ENCODE results near the gene MMEL1. TPM values are rescaled to one million over a fixed set of nuclear protein-coding genes. Genes with fewer than 3 reads are reported as not detected.
"Not testable (repeated sequence)": the region's sequence is repeated elsewhere in the genome, so short reads cannot be mapped to it uniquely, and the experiment has no call there.

Gene MMEL1
- polyA plus RNA-seq, 1 donor from 2014 or later, result 5.2 TPM

DNA sequence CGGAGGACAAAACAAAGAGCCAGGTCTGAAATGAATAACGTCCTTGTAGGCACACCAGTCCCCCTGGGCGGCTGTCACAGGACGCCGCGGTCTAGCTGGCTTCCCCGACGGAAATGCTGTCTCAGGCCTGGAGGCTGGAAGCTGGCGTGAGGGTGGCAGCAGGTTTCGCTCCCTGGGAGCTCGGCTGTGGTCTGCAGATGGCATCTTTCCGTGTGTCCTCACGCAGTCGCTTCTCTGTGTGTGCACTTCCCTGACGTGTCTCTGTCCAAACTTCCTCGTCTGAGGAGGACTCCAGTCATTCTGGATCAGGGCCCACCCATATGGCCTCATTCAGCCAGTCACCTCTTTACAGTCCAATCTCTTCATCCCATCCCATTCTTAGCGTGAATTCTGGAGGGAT is 62.5 kb downstream of the MMEL1 start:
- Histone ChIP-seq H3K36me3 (ENCODE audit: insufficient read depth, low read length) (no peaks in the 10 kb centered on the region), H3K4me3 (ENCODE audit: low read length) (no peak overlapping the region), H3K4me2 (ENCODE audit: low read length) (no peak overlapping the region), H3K9ac (ENCODE audit: low read length) (no peak overlapping the region), H3K27ac (ENCODE audit: low read length) (no peak overlapping the region), H3K9me2 (ENCODE audit: insufficient read depth, low read length) (no peaks in the 10 kb centered on the region), H3K27me3 (ENCODE audit: insufficient read depth, low read depth, low read length) (no peaks in the 10 kb centered on the region), H2AFZ (ENCODE audit: low read depth, low read length) (no peak overlapping the region), H4K20me1 (ENCODE audit: insufficient read depth) (no peaks in the 10 kb centered on the region), H3K79me2 (replicated peaks; ENCODE audit: insufficient read depth, low read length) (no peaks in the 10 kb centered on the region), H3K9me3 (ENCODE audit: low read length) (peaks cover 3% of the 10 kb centered on the region), H3F3A (ENCODE audit: insufficient read depth, low read length, poor library complexity, severe bottlenecking) (no peaks in the 10 kb centered on the region)
- TF ChIP-seq, protein P1, sequence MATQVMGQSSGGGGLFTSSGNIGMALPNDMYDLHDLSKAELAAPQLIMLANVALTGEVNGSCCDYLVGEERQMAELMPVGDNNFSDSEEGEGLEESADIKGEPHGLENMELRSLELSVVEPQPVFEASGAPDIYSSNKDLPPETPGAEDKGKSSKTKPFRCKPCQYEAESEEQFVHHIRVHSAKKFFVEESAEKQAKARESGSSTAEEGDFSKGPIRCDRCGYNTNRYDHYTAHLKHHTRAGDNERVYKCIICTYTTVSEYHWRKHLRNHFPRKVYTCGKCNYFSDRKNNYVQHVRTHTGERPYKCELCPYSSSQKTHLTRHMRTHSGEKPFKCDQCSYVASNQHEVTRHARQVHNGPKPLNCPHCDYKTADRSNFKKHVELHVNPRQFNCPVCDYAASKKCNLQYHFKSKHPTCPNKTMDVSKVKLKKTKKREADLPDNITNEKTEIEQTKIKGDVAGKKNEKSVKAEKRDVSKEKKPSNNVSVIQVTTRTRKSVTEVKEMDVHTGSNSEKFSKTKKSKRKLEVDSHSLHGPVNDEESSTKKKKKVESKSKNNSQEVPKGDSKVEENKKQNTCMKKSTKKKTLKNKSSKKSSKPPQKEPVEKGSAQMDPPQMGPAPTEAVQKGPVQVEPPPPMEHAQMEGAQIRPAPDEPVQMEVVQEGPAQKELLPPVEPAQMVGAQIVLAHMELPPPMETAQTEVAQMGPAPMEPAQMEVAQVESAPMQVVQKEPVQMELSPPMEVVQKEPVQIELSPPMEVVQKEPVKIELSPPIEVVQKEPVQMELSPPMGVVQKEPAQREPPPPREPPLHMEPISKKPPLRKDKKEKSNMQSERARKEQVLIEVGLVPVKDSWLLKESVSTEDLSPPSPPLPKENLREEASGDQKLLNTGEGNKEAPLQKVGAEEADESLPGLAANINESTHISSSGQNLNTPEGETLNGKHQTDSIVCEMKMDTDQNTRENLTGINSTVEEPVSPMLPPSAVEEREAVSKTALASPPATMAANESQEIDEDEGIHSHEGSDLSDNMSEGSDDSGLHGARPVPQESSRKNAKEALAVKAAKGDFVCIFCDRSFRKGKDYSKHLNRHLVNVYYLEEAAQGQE (IDR thresholded peaks at IDR 0.05; ENCODE audit: borderline replicate concordance), result no peak
- TF ChIP-seq SMC3 (conservative IDR thresholded peaks at IDR 0.05; ENCODE audit: poor library complexity) (no peak), POLR2AphosphoS5 (IDR thresholded peaks at IDR 0.05) (no peak), RAD21 (conservative IDR thresholded peaks at IDR 0.05) (no peak), EP300 (conservative IDR thresholded peaks at IDR 0.05; ENCODE audit: poor library complexity, severe bottlenecking) (no peak), MXI1 (conservative IDR thresholded peaks at IDR 0.05; ENCODE audit: poor library complexity, severe bottlenecking) (no peak), EZH2 (IDR thresholded peaks at IDR 0.05; ENCODE audit: borderline replicate concordance, insufficient read depth, low read length, poor library complexity, severe bottlenecking) (no peak), TAF1 (IDR thresholded peaks at IDR 0.05; ENCODE audit: low read depth) (no peak)
- TF ChIP-seq, protein P2, sequence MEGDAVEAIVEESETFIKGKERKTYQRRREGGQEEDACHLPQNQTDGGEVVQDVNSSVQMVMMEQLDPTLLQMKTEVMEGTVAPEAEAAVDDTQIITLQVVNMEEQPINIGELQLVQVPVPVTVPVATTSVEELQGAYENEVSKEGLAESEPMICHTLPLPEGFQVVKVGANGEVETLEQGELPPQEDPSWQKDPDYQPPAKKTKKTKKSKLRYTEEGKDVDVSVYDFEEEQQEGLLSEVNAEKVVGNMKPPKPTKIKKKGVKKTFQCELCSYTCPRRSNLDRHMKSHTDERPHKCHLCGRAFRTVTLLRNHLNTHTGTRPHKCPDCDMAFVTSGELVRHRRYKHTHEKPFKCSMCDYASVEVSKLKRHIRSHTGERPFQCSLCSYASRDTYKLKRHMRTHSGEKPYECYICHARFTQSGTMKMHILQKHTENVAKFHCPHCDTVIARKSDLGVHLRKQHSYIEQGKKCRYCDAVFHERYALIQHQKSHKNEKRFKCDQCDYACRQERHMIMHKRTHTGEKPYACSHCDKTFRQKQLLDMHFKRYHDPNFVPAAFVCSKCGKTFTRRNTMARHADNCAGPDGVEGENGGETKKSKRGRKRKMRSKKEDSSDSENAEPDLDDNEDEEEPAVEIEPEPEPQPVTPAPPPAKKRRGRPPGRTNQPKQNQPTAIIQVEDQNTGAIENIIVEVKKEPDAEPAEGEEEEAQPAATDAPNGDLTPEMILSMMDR (IDR thresholded peaks at IDR 0.05; ENCODE audit: poor library complexity, severe bottlenecking), result no peak

DNA sequence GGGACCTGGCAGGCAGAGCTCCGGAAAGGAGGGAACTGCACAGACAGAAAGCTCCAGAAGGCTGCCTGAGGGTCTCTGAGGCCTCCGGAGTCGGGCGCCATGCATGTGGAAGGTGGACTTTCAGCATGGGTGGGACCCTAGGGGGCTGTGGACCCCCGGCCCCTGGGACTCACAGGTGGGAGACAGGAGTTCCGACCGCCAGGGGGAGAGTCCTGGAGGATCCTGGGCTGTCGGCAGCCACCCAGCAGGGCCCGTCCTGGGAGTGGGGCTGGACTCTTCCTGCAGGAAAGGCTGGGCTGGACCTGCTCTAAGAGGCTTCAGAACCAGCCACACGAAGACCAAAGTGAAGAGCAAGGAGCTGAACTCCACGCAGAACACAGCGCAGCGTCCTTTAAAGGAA is 63.1 kb downstream of the MMEL1 start:
- not testable (repeated sequence) for H3K9me3 ChIP-seq (ENCODE audit: low read length); H3K27me3 ChIP-seq (ENCODE audit: insufficient read depth, low read depth, low read length); H3K36me3 ChIP-seq (ENCODE audit: insufficient read depth, low read length); H3K4me2 ChIP-seq (ENCODE audit: low read length); H3K9me2 ChIP-seq (ENCODE audit: insufficient read depth, low read length); H2AFZ ChIP-seq (ENCODE audit: low read depth, low read length); H3K79me2 ChIP-seq (replicated peaks; ENCODE audit: insufficient read depth, low read length); H3K4me3 ChIP-seq (ENCODE audit: low read length); H3K27ac ChIP-seq (ENCODE audit: low read length); H3F3A ChIP-seq (ENCODE audit: insufficient read depth, low read length, poor library complexity, severe bottlenecking); H4K20me1 ChIP-seq (ENCODE audit: insufficient read depth); H3K9ac ChIP-seq (ENCODE audit: low read length)

DNA sequence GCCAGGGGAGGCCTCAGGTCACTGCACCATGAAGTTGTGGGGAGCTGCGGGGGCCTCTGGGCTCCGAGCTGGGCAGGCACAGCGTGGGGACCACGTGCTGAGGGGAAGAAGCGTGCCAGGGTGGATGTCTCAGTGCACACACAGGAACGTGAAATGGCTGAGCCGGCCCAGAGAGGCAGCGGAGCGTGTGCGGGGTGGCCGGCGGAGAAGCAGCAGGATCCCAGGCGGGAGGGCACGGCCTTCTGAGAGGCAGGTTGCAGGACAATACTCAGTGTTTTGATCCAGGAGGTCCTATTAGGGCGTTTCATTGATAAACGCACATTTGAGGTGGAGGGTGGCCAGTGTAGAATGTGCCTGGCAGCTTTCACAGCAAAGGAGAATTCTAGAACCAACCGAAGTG is 63.8 kb downstream of the MMEL1 start:
- Histone ChIP-seq H3K9me3 (ENCODE audit: low read length) (peaks cover 3% of the 10 kb centered on the region), H2AFZ (ENCODE audit: low read depth, low read length) (no peak overlapping the region), H4K20me1 (ENCODE audit: insufficient read depth) (no peaks in the 10 kb centered on the region), H3F3A (ENCODE audit: insufficient read depth, low read length, poor library complexity, severe bottlenecking) (no peaks in the 10 kb centered on the region), H3K4me3 (ENCODE audit: low read length) (no peak overlapping the region), H3K9ac (ENCODE audit: low read length) (no peak overlapping the region), H3K4me2 (ENCODE audit: low read length) (no peak overlapping the region), H3K36me3 (ENCODE audit: insufficient read depth, low read length) (no peaks in the 10 kb centered on the region), H3K79me2 (replicated peaks; ENCODE audit: insufficient read depth, low read length) (no peaks in the 10 kb centered on the region), H3K27ac (ENCODE audit: low read length) (no peak overlapping the region), H3K9me2 (ENCODE audit: insufficient read depth, low read length) (no peaks in the 10 kb centered on the region), H3K27me3 (ENCODE audit: insufficient read depth, low read depth, low read length) (no peaks in the 10 kb centered on the region)
- TF ChIP-seq EP300 (conservative IDR thresholded peaks at IDR 0.05; ENCODE audit: poor library complexity, severe bottlenecking) (no peak), MXI1 (conservative IDR thresholded peaks at IDR 0.05; ENCODE audit: poor library complexity, severe bottlenecking) (no peak), EZH2 (IDR thresholded peaks at IDR 0.05; ENCODE audit: borderline replicate concordance, insufficient read depth, low read length, poor library complexity, severe bottlenecking) (no peak), POLR2AphosphoS5 (IDR thresholded peaks at IDR 0.05) (no peak), TAF1 (IDR thresholded peaks at IDR 0.05; ENCODE audit: low read depth) (no peak), SMC3 (conservative IDR thresholded peaks at IDR 0.05; ENCODE audit: poor library complexity) (no peak), RAD21 (conservative IDR thresholded peaks at IDR 0.05) (no peak)
- TF ChIP-seq, protein P1 (IDR thresholded peaks at IDR 0.05; ENCODE audit: borderline replicate concordance), result no peak
- TF ChIP-seq, protein P2 (IDR thresholded peaks at IDR 0.05; ENCODE audit: poor library complexity, severe bottlenecking), result no peak
